NB4 (cell line): ENCODE data around the gene OSBPL9.
"Not testable (repeated sequence)": the region's sequence is repeated elsewhere in the genome, so short reads cannot be mapped to it uniquely, and the experiment has no call there.

Source experiments
- DNase-seq: peaks from one replicate; pipeline ENCODE4 v3.0.0; 2010; ENCODE audit warnings: low read depth
- H3K4me3 ChIP-seq: one replicate; pipeline ENCODE4 v1.5.1; 2011; ENCODE audit warnings: mild to moderate bottlenecking, low read depth, low read length, moderate library complexity
- MYC ChIP-seq: IDR thresholded peaks from 2 replicates; pipeline ENCODE4 v1.6.1; 2011; ENCODE audit warnings: low read depth, low read length
- POLR2A ChIP-seq: IDR thresholded peaks from 2 replicates; pipeline ENCODE4 v1.6.1; 2011; ENCODE audit warnings: mild to moderate bottlenecking; ENCODE audit not compliant: insufficient read length; ENCODE audit errors: extremely low read depth
- TF ChIP-seq, protein P1 (sequence below): IDR thresholded peaks from 2 replicates; pipeline ENCODE4 v1.6.1; 2011; ENCODE audit warnings: low read depth, low read length
- TF ChIP-seq, protein P2 (sequence below): IDR thresholded peaks from one replicate; pipeline ENCODE4 v1.5.1; 2012; ENCODE audit warnings: low read depth, low read length

Gene OSBPL9

DNA sequence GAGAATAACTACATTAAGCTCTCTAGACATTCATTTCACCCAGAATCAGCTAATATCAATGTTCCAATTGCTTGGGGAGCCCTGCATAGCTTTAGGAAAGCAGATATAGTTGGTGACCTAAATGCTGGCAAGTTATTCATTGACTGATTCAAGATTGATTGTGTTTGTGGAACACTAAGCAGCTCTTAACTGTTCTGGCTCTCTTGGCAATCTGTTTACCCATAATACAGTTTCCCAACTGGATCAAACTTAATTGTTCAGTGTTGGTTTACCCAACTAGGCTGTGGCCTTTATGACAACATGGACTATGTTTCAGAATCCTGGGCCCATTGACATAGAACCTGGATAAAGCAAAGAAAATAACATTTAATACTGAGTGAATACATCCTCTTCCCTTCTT lies 178.0 kb downstream of the OSBPL9 start:
- no peak overlapping the region for H3K4me3 ChIP-seq
- DNase-seq = no peak
- TF ChIP-seq MYC = no peak
- TF ChIP-seq, protein P1, sequence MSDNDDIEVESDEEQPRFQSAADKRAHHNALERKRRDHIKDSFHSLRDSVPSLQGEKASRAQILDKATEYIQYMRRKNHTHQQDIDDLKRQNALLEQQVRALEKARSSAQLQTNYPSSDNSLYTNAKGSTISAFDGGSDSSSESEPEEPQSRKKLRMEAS = no peak
- TF ChIP-seq POLR2A = no peak
- TF ChIP-seq, protein P2, sequence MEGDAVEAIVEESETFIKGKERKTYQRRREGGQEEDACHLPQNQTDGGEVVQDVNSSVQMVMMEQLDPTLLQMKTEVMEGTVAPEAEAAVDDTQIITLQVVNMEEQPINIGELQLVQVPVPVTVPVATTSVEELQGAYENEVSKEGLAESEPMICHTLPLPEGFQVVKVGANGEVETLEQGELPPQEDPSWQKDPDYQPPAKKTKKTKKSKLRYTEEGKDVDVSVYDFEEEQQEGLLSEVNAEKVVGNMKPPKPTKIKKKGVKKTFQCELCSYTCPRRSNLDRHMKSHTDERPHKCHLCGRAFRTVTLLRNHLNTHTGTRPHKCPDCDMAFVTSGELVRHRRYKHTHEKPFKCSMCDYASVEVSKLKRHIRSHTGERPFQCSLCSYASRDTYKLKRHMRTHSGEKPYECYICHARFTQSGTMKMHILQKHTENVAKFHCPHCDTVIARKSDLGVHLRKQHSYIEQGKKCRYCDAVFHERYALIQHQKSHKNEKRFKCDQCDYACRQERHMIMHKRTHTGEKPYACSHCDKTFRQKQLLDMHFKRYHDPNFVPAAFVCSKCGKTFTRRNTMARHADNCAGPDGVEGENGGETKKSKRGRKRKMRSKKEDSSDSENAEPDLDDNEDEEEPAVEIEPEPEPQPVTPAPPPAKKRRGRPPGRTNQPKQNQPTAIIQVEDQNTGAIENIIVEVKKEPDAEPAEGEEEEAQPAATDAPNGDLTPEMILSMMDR = no peak

DNA sequence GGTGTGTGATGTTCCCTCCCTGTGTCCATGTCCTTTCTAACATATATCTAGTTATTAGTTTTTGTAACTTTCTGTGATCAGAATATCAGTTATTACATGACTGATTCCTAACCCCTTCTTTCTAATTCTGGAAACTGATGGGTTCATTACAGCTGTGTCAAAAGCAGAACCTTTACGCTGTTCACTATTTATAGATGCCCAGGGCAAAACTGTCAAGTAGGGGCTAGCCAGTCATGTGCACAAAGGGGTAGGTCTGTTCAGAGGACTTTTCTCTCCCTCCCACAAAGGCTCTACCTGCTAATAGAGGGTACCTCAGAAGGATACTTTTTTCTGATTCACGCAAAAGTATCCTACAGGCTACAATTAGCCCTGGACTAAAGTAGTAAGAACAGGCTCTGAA lies 182.5 kb downstream of the OSBPL9 start:
- TF ChIP-seq, protein P2 = no peak
- TF ChIP-seq, protein P1 = no peak
- TF ChIP-seq POLR2A (no peak), MYC (no peak)
- H3K4me3 ChIP-seq = no peak overlapping the region
- DNase-seq = no peak

DNA sequence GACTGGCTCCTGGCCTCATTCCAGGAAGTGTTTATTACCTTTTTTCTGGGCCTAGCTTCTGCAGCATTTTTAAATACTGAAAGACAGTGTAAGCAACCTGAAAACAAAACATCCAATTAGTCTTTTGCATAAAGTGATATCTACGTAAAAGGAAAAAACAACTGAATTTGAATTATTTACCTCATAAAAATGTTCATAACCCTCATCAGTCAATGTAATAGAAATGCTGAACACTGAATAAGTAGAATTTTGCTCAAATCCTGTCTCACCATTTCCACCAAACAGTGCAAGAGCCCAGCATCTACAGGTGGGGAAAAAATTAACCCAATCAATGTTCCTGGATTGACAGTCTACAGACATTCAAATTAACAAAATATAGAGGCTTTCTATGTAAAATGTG lies 197.6 kb downstream of the OSBPL9 start:
- H3K4me3 ChIP-seq = no peak overlapping the region
- DNase-seq = no peak
- no peak for TF ChIP-seq POLR2A
- TF ChIP-seq, protein P2 = no peak
- TF ChIP-seq, protein P1 = no peak
- no peak for TF ChIP-seq MYC

DNA sequence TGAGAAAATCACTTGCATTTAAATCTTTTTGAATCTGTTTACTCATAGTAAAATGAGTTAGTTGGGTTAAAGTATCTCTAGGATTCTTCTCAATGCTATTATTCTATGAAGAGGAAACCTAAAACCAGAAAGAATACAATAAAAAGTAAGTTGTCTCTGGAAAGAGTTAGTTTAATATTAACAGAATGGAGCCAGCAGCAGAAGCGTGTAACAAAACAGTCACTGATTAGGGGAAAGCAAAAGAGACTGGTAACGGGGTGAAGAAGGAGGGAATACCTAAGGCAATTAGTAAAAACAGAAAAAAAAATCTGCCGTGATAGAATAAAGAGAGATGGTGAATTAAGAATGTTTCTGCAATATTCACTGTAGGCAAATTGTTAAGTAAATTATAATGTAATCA lies 201.6 kb downstream of the OSBPL9 start:
- H3K4me3 ChIP-seq = no peak overlapping the region
- TF ChIP-seq, protein P2 = no peak
- TF ChIP-seq POLR2A (no peak), MYC (no peak)
- TF ChIP-seq, protein P1 = no peak
- DNase-seq = no peak

DNA sequence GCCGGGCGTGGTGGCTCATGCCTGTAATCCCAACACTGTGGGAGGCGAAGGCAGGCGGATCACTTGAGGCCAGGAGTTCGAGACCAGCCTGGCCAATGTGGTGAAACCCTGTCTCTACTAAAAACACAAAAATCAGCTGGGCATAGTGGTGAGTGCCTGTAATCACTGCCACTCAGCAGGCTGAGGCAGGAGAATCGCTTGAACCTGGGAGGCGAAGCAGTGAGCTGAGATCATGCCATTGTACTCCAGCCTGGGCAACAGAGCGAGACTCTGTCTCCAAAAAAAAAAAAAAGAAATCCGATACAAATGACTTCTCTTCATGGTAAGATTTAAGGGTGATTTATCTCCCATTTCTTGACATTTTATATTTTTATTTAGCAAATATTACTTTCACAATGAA lies 202.1 kb downstream of the OSBPL9 start:
- not testable (repeated sequence) for DNase-seq, H3K4me3 ChIP-seq

DNA sequence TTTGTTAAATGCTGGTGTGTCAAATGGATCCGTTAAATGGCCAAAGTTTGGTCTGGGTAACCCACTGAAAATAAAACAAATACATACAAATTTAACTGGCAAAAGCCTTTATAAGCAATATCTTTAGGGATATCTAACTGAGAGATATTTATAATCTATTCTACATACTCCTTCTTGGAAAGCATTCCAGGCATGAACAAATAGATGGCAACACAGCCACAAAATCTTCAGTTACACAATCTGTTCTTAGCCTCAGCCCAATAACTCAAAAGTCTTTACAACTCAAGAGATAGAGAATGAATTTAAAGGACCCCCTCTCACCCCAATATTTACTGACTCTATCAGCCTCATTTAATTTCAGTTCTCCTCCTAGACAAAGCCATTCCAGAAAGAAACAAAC lies 202.9 kb downstream of the OSBPL9 start:
- no peak overlapping the region for H3K4me3 ChIP-seq
- TF ChIP-seq POLR2A = no peak
- no peak for TF ChIP-seq MYC
- TF ChIP-seq, protein P2 = no peak
- TF ChIP-seq, protein P1 = no peak
- no peak for DNase-seq
